Glutamatergic neuron (in vitro differentiated cells): Measurements from ENCODE around the gene COLEC12. TPM values are rescaled to one million over a fixed set of nuclear protein-coding genes. Genes with fewer than 3 reads are reported as not detected.

Source experiments
- DNase-seq: peaks from one replicate; pipeline ENCODE4 v3.0.0; 2022
- H3K27ac Mint-ChIP-seq: one replicate; pipeline ENCODE4 v1.8.0; 2020; ENCODE audit warnings: mild to moderate bottlenecking, mixed read lengths, inconsistent platforms; ENCODE audit not compliant: unreplicated experiment
- H3K27me3 Mint-ChIP-seq: one replicate; pipeline ENCODE4 v1.8.0; 2020; ENCODE audit warnings: mild to moderate bottlenecking, moderate library complexity, mixed read lengths, inconsistent platforms; ENCODE audit not compliant: unreplicated experiment
- H3K36me3 Mint-ChIP-seq: one replicate; pipeline ENCODE4 v1.8.0; 2020; ENCODE audit warnings: mild to moderate bottlenecking, mixed read lengths, inconsistent platforms; ENCODE audit not compliant: unreplicated experiment
- H3K4me1 Mint-ChIP-seq: one replicate; pipeline ENCODE4 v1.8.0; 2020; ENCODE audit warnings: mild to moderate bottlenecking, low read depth, mixed read lengths, inconsistent platforms; ENCODE audit not compliant: unreplicated experiment
- H3K4me3 Mint-ChIP-seq: one replicate; pipeline ENCODE4 v1.8.0; 2020; ENCODE audit warnings: mild to moderate bottlenecking, mixed read lengths, inconsistent platforms; ENCODE audit not compliant: unreplicated experiment
- H3K9me3 Mint-ChIP-seq: one replicate; pipeline ENCODE4 v1.8.0; 2020; ENCODE audit warnings: mild to moderate bottlenecking, moderate library complexity, mixed read lengths, inconsistent platforms; ENCODE audit not compliant: unreplicated experiment
- total RNA-seq: library from RNA; stranded (reverse); fragmentation: NEBNext Ultra II Directional; extraction: Animal tissue kit (Norgen Biotek cat#: 25700); gene quantifications from one replicate; pipeline ENCODE4 v1.2.1, GENCODE V29; 2021; ENCODE audit not compliant: unreplicated experiment
- TF ChIP-seq, protein P1 (sequence below): fragments of 200-600 bp; sonication (generic); IDR thresholded peaks from one replicate; pipeline ENCODE4 v1.5.0; 2021; ENCODE audit not compliant: partially characterized antibody, unreplicated experiment

The COLEC12 gene
- total RNA-seq, 1 donor from 2014 or later, result 0.20 TPM

DNA sequence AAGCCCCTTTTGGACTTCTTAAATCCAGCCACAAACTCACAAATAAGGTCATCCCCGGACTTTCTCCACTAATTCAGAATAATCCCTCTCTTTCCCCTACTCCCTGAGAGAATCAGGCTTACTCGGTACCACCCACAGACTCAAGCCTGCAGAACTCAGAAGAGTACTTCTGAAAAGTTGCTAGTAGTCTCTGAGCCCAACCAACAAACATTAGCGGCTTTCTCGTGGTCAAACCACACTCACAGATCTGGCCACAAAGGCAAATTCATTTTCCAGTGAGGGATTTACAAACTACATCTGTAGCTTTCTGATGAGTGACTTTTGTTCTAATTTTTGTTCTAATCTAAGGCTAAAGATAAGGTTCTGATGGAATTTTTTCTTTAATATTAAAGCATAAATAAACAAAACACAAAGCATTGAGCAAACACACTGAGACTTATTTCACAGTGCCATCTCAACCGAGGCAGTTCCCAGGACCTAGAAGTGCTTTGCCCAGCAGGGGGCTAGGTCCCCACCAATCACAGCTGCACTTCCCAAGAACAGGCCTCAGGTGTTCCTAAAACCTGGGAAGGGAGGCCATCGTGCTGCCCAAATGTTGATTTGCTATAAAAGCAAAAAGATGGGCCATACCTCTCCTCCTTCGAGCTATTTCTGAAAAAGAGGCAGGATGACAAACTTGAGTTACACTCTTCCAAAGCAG is 110.7 kb downstream of the COLEC12 start:
- no peak for DNase-seq
- Mint-ChIP-seq H3K9me3 (peaks cover 4% of the 10 kb centered on the region), H3K4me1 (peaks cover 3% of the 10 kb centered on the region), H3K27me3 (no peaks in the 10 kb centered on the region), H3K4me3 (no peak overlapping the region), H3K27ac (peak overlapping the region; percentile 48), H3K36me3 (no peaks in the 10 kb centered on the region)
- TF ChIP-seq, protein P1, sequence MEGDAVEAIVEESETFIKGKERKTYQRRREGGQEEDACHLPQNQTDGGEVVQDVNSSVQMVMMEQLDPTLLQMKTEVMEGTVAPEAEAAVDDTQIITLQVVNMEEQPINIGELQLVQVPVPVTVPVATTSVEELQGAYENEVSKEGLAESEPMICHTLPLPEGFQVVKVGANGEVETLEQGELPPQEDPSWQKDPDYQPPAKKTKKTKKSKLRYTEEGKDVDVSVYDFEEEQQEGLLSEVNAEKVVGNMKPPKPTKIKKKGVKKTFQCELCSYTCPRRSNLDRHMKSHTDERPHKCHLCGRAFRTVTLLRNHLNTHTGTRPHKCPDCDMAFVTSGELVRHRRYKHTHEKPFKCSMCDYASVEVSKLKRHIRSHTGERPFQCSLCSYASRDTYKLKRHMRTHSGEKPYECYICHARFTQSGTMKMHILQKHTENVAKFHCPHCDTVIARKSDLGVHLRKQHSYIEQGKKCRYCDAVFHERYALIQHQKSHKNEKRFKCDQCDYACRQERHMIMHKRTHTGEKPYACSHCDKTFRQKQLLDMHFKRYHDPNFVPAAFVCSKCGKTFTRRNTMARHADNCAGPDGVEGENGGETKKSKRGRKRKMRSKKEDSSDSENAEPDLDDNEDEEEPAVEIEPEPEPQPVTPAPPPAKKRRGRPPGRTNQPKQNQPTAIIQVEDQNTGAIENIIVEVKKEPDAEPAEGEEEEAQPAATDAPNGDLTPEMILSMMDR, result no peak

DNA sequence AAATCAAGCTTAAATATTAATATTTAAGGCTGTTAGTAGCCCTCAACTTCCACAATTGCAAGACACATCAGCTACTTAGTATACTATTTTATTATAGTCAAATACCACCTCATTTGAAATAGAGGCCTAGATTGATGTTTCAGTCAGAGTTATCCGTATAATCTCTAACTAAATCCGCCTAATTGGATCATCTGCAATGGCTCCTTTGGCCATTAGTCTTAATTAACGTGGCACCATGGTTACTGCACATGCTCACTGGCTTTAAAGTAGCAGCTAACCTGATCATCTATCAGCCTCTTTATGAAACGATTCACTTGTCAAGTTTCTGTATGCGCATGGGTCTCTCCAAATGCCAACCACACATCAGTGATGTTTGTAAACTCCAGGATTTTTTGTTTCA is 112.3 kb downstream of the COLEC12 start:
- Mint-ChIP-seq H3K4me1 (peaks cover 3% of the 10 kb centered on the region), H3K36me3 (no peaks in the 10 kb centered on the region), H3K27ac (no peak overlapping the region), H3K9me3 (peaks cover 5% of the 10 kb centered on the region), H3K4me3 (no peak overlapping the region), H3K27me3 (no peaks in the 10 kb centered on the region)
- no peak for DNase-seq
- TF ChIP-seq, protein P1, result no peak

GRCh38 chr18:386994-387393 is 113.5 kb downstream of the COLEC12 start:
- Mint-ChIP-seq H3K36me3 (no peaks in the 10 kb centered on the region), H3K4me3 (no peak overlapping the region), H3K27ac (no peak overlapping the region), H3K4me1 (peaks cover 3% of the 10 kb centered on the region), H3K9me3 (peaks cover 5% of the 10 kb centered on the region), H3K27me3 (no peaks in the 10 kb centered on the region)
- TF ChIP-seq, protein P1, result no peak
- no peak for DNase-seq

DNA sequence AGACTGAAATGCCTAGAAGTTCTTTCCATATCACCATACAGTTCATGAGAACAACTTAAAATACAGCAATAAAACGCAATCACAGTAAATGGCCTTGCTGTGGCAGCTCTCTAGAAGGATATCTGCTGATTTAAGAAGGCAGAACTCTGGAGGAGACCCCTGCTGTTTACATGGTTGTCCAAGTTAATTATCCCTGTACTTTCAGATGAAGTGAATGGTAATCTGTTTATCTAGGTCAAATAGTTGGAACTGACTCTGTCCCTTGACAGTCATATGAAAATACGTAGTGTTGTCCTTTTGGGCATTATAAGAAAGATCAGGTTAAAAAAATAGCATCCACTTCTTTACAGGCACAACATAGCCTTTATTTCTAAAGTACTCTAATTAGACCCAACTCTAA is 115.6 kb downstream of the COLEC12 start:
- H3K4me1 Mint-ChIP-seq, result peaks cover 6% of the 10 kb centered on the region
- TF ChIP-seq, protein P1, result no peak
- H3K27ac Mint-ChIP-seq, result no peak overlapping the region
- peaks cover 5% of the 10 kb centered on the region for H3K9me3 Mint-ChIP-seq
- H3K27me3 Mint-ChIP-seq, result no peaks in the 10 kb centered on the region
- H3K4me3 Mint-ChIP-seq, result no peak overlapping the region
- H3K36me3 Mint-ChIP-seq, result no peaks in the 10 kb centered on the region
- DNase-seq, result no peak

GRCh38 chr18:383135-383534 is 117.4 kb downstream of the COLEC12 start:
- TF ChIP-seq, protein P1, result no peak
- no peak overlapping the region for H3K4me3 Mint-ChIP-seq
- H3K27ac Mint-ChIP-seq, result no peak overlapping the region
- no peaks in the 10 kb centered on the region for H3K27me3 Mint-ChIP-seq
- DNase-seq, result no peak
- no peaks in the 10 kb centered on the region for H3K36me3 Mint-ChIP-seq
- peaks cover 10% of the 10 kb centered on the region for H3K4me1 Mint-ChIP-seq
- peaks cover 2% of the 10 kb centered on the region for H3K9me3 Mint-ChIP-seq
